Panc1 (cell line): ENCODE measurements around the gene IL24.

Experiments
- CTCF ChIP-seq: fragments of 450-650 bp; IDR thresholded peaks from 2 replicates; pipeline ENCODE4 v1.5.1; 2017; ENCODE audit warnings: mild to moderate bottlenecking
- TF ChIP-seq, protein P1 (sequence below), 2 experiments: IDR thresholded peaks; 2 replicates each; pipeline ENCODE4 v1.6.1; 2011 to 2012; ENCODE audit warnings: low read depth in 2 of 2, control low read depth in 1 of 2, low read length in 1 of 2, mild to moderate bottlenecking in 1 of 2, moderate library complexity in 1 of 2; ENCODE audit not compliant: insufficient read depth in 1 of 2

DNA sequence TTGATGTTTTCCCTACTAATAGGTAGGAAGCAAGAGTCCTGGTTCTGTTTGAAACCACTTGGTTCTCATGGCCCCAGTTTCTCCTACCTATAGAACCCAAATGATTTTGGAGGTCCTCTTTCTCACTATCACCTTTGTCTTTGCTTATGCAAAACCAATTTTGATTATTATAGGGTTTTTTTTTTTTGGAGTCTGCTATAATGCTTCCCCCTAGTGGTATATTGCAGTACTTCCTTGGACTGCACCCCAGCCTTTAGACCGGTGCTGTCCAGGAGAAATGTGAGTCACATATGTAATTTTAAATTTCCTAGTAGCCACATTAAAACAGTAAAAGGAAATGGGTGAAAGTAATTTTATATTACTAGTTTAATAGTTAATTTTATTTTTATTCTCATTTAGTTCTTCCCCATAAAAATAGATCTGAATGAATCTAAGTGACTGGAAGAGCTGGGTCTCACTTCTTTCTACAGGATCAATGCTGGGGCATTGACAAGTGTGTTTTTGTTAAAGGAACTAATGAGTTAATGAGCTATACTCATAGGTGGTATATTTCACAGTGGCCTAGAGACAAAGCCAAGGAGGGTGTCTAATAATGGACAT lies 13.9 kb downstream of the IL24 start:
- peak; percentile 83; the same call in 1 of the 2 replicates for TF ChIP-seq CTCF
- TF ChIP-seq, protein P1, sequence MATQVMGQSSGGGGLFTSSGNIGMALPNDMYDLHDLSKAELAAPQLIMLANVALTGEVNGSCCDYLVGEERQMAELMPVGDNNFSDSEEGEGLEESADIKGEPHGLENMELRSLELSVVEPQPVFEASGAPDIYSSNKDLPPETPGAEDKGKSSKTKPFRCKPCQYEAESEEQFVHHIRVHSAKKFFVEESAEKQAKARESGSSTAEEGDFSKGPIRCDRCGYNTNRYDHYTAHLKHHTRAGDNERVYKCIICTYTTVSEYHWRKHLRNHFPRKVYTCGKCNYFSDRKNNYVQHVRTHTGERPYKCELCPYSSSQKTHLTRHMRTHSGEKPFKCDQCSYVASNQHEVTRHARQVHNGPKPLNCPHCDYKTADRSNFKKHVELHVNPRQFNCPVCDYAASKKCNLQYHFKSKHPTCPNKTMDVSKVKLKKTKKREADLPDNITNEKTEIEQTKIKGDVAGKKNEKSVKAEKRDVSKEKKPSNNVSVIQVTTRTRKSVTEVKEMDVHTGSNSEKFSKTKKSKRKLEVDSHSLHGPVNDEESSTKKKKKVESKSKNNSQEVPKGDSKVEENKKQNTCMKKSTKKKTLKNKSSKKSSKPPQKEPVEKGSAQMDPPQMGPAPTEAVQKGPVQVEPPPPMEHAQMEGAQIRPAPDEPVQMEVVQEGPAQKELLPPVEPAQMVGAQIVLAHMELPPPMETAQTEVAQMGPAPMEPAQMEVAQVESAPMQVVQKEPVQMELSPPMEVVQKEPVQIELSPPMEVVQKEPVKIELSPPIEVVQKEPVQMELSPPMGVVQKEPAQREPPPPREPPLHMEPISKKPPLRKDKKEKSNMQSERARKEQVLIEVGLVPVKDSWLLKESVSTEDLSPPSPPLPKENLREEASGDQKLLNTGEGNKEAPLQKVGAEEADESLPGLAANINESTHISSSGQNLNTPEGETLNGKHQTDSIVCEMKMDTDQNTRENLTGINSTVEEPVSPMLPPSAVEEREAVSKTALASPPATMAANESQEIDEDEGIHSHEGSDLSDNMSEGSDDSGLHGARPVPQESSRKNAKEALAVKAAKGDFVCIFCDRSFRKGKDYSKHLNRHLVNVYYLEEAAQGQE (IDR thresholded peaks at IDR 0.05; ENCODE audit: insufficient read depth in 1 of 2, low read depth in 2 of 2, low read length in 1 of 2), result no peak
